ENCODE data around the gene IRGQ. TPM values are rescaled to one million over a fixed set of nuclear protein-coding genes. Genes with fewer than 3 reads are reported as not detected.

Gene IRGQ
- total RNA-seq, 8 experiments from 2014 or later = 17.2 to 46.5 (median 29.0) TPM

- H3K27ac ChIP-seq = no peak overlapping the region
- in situ Hi-C loops (cut with MboI; ENCODE audit: low pct_unique_long_range_greater_than_20kb in 2 of 9, low sequenced_read_pairs in 9 of 9, unreplicated experiment in 9 of 9) = no loop called here
- no peaks in the 10 kb centered on the region for H3K4me1 ChIP-seq (replicated peaks in 1 of 2)
- H3K4me3 ChIP-seq = no peak overlapping the region
- ATAC-seq (replicated peaks in 6 of 8) = no peak
Observed at GRCh38 chr19:43538922-43539321, 57.0 kb downstream of the IRGQ start.

GRCh38 chr19:43534816-43535761 is 60.8 kb downstream of the IRGQ start:
- no peak for ATAC-seq (replicated peaks in 6 of 8)
- 0 to 80% (median 42%) methylated on average over 1 to 9 of the region's 62 CpGs; no CpG with 5 or more reads in 6 of the 10 experiments for WGBS, 10 experiments
- in situ Hi-C loops (cut with MboI; ENCODE audit: low pct_unique_long_range_greater_than_20kb in 2 of 9, low sequenced_read_pairs in 9 of 9, unreplicated experiment in 9 of 9) = no loop called here
- Histone ChIP-seq H3K4me1 (replicated peaks in 1 of 2) (peaks cover 4 to 5% of the 10 kb centered on the region in 2 donors), H3K27ac (no peak overlapping the region), H3K4me3 (no peak overlapping the region)

Other genes starting within 250 kb of the IRGQ start
- under 1 TPM in 2 of 8 experiments, not detected in 6; 0.24 to 0.51 TPM for gene CD177, start 242.4 kb downstream of the IRGQ start, total RNA-seq
- gene TEX101, start 181.2 kb downstream of the IRGQ start, total RNA-seq = not detected
- gene LYPD3, start 130.5 kb downstream of the IRGQ start, total RNA-seq = 1 to 10 TPM in 6 of 8 experiments, under 1 TPM in 2; 0.31 to 4.6 (median 1.1) TPM
- gene PHLDB3, start 91.4 kb downstream of the IRGQ start, total RNA-seq = 10 to 100 TPM in 5 of 8 experiments, 1 to 10 TPM in 3; 3.9 to 17.7 (median 13.2) TPM
- gene ETHE1, start 68.9 kb downstream of the IRGQ start, total RNA-seq = 10 to 100 TPM; 11.5 to 70.2 (median 22.1) TPM
- gene ZNF575, start 62.9 kb downstream of the IRGQ start, total RNA-seq = 1 to 10 TPM in 4 of 8 experiments, under 1 TPM in 4; 0.46 to 2.4 (median 1.0) TPM
- gene XRCC1, start 20.6 kb downstream of the IRGQ start, total RNA-seq = 10 to 100 TPM in 7 of 8 experiments, 1 to 10 TPM in 1; 7.2 to 62.1 (median 30.1) TPM
- 10 to 100 TPM in 2 of 8 experiments, 1 to 10 TPM in 5, under 1 TPM in 1; 0.64 to 22.4 (median 3.0) TPM for gene PINLYP, start 20.3 kb downstream of the IRGQ start, total RNA-seq
- 10 to 100 TPM in 5 of 8 experiments, 1 to 10 TPM in 3; 8.0 to 19.0 (median 11.8) TPM for gene ZNF576, start 461 bp upstream of the IRGQ start, total RNA-seq
- 1 to 10 TPM in 2 of 8 experiments, under 1 TPM in 6; 0.60 to 2.3 (median 0.77) TPM for gene SRRM5, start 16.0 kb upstream of the IRGQ start, total RNA-seq
- gene ZNF428, start 23.5 kb upstream of the IRGQ start, total RNA-seq = 100 to 1,000 TPM in 2 of 8 experiments, 10 to 100 TPM in 6; 17.4 to 166 (median 84.4) TPM
- 10 to 100 TPM in 6 of 8 experiments, 1 to 10 TPM in 2; 1.0 to 91.6 (median 70.8) TPM for gene CADM4, start 43.7 kb upstream of the IRGQ start, total RNA-seq
- 10 to 100 TPM in 2 of 8 experiments, 1 to 10 TPM in 5, under 1 TPM in 1; 0.60 to 23.6 (median 5.3) TPM for gene PLAUR, start 74.0 kb upstream of the IRGQ start, total RNA-seq
- gene IRGC, start 119.9 kb upstream of the IRGQ start, total RNA-seq = under 1 TPM in 4 of 8 experiments, not detected in 4; 0.05 to 0.81 (median 0.19) TPM
- gene SMG9, start 158.8 kb upstream of the IRGQ start, total RNA-seq = 10 to 100 TPM; 15.1 to 46.1 (median 25.0) TPM
- gene KCNN4, start 184.8 kb upstream of the IRGQ start, total RNA-seq = 1 to 10 TPM in 3 of 8 experiments, under 1 TPM in 5; 0.11 to 7.4 (median 0.58) TPM
- 1 to 10 TPM in 4 of 8 experiments, under 1 TPM in 4; 0.05 to 2.4 (median 1.1) TPM for gene LYPD5, start 206.3 kb upstream of the IRGQ start, total RNA-seq
- 10 to 100 TPM in 7 of 8 experiments, 1 to 10 TPM in 1; 4.0 to 36.9 (median 13.8) TPM for gene ZNF283, start 231.2 kb upstream of the IRGQ start, total RNA-seq

All from motor neuron (in vitro differentiated cells).